GM21619 (cell line): Measurements from ENCODE around the gene TGIF2.
"Not testable (repeated sequence)": the region's sequence is repeated elsewhere in the genome, so short reads cannot be mapped to it uniquely, and the experiment has no call there.

Experiments
- ATAC-seq: cut with Tn5 transposase; IDR thresholded peaks from one replicate; pipeline ENCODE4 v1.9.1; 2021; ENCODE audit not compliant: unreplicated experiment

TGIF2 gene

DNA sequence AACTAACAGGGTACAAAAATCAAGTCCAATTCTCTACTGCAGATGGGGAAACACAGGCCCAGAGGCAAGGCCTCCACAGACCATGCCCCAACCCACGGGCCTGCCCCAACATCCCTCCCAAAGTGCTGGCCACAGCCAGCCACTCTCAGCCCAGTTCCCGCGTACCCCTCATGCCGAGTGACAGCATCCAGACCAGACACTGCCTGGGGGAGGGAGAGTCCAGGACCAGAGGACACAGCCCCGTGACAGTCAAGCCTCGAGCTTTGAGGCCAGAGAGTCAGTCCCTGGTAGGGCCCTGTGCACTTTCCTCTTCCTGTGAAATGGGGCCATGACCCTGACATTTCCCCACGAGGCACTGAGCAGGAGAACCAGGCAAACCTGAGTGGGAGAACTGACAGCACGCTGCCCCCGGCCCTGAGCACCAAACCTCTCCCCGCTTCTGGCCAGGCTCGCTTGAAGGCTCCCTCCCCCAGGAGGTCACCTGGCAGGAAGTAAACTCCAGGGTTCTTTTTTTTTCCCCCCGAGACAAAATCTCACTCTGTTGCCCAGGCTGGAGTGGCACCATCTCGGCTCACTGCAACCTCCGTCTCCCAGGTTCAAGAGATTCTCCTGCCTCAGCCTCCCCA lies 27.2 kb upstream of the TGIF2 start:
- no peak for ATAC-seq

DNA sequence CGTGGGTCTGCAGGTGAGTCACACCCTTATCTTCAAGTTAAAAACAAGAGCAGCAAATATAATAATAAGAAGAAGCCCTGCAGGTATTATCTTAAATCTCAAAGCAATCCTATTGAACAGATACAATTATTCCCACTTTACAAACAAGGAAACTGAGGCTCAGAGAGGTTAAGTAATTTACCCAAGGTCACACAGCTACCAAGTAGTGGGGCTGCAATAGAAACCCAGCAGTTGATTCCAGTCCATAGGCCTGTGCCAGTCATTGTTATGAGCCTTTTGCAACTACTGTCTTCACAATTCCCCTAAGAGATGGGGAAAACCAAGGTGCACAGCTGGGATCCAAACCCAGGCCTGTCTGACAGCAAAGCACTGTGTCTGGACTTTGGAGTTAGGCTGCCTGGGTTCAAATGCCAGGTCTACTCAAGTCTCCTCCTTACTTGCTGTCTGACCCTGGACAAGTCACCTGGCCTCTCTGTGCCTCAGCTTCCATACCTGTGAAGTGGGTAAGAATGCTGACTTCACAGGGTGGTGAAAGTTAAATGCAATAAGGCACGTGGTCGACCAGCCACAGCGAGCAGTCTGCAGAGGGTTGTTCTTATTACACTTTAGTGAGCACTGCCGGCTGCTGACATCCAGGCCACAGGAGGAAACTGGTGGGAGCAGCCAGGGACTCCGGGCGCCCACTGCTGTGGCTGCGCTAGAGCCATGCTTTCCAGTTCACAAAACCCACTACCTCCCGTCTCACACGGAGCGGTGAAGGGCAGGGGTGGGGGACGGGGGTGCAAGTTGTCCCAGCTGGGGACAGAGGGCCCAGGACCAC lies 26.0 kb upstream of the TGIF2 start:
- ATAC-seq = no peak

DNA sequence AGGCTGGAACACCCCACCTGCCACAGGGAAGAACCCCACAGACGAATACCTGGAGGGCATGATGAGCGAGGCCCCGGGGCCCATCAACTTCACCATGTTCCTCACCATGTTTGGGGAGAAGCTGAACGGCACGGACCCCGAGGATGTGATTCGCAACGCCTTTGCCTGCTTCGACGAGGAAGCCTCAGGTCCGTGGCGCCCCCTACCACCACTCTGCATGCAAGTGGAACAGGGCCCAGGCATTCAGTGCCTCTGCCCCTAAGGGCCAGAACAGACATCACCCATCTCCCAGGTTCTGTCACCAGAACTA lies 25.4 kb upstream of the TGIF2 start:
- ATAC-seq = no peak

GRCh38 chr20:36548704-36549627 lies 24.4 kb upstream of the TGIF2 start:
- ATAC-seq = no peak

- no peak for ATAC-seq
These were observed 23.8 kb upstream of the TGIF2 start for GRCh38 chr20:36549628-36549941.

- ATAC-seq = no peak
These were observed 23.2 kb upstream of the TGIF2 start for GRCh38 chr20:36549942-36550789.

DNA sequence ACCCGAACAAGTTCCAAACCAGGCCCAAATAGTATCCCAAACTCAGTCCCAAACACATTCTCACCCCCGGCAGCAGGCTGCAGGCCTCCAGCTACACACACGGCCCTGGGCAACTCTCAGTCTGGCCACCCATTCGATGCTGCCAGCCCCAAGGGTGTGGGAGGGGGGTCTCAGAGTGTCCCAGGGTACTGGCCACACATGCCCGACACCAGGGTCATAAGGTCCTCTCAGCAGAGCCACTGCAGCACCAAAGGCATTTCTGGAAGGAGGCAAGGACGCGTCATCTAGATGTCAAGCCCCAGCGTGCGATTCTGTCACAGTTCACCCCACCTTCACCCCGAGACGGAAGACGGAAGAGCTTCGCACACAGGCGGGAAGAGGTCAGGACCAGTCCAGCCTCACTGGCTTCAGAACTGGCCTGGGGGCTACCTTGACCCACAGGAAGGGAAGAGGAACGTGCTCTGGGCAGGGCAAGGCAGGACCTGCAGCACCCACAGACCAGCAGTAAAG lies 22.6 kb upstream of the TGIF2 start:
- no peak for ATAC-seq

DNA sequence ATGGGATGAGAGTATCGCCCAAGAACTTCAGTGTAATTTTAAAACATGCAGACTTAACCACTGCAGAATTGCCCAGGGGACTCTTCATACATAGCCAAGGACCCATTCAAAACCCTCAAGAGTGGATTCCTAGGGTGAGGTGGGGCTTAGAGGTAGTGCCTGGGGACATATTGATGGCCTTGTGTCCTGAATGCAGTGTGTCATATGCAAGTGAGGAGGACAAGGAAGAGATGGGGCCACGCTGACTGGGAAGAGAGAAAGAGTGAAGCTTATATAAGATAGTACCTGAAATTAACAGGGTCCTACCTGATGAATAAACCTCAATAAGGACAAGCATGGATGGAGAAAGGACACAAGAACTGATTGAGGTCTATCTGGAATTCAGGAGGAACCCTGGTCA lies 18.1 kb upstream of the TGIF2 start:
- ATAC-seq = no peak

GRCh38 chr20:36562724-36563123 lies 10.7 kb upstream of the TGIF2 start:
- ATAC-seq = no peak

DNA sequence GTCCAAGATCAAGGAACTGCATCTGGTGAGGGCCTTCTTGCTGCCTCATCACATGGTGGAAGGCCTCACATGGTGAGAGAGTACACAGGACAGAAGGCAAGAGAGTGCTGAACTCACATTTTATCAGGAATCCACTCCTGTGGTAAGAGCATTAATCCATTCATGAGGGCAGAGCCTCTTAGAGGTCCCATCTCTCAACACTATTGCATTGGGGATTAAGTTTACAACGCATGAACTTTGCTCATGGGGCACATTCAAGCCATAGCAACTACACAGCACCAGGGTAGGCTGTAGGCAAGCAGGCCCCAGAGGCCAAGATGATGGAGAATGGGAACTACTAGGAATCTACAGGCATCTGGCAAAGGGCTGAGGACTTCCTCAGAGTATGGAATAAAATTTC lies 10.0 kb upstream of the TGIF2 start:
- no peak for ATAC-seq

- not testable (repeated sequence) for ATAC-seq
These were observed 9.2 kb upstream of the TGIF2 start for GRCh38 chr20:36564078-36564725.

- ATAC-seq = not testable (repeated sequence)
These were observed 8.7 kb upstream of the TGIF2 start for GRCh38 chr20:36564726-36565121.

DNA sequence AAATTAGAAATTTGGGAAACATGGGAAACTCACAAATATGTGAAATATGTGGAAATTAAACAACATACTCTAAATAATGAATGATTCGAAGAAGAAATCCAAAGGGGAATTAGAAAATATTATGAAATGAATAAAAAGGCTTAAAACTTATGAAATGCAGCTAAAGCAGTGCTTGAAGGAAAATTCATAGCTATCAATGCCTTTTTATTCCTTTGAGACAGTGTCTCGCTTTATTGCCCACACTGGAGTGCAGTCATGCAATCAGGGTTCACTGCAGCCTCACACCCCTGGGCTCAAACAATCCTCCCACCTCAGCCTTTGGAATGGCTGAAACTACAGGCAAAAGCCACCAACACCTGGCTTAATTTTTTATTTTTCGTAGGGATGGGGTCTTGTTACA lies 7.9 kb upstream of the TGIF2 start:
- ATAC-seq = no peak

- no peak for ATAC-seq
These were observed 3.5 kb upstream of the TGIF2 start for GRCh38 chr20:36569847-36570429.

GRCh38 chr20:36571564-36572504 lies 1.6 kb upstream of the TGIF2 start:
- no peak for ATAC-seq

DNA sequence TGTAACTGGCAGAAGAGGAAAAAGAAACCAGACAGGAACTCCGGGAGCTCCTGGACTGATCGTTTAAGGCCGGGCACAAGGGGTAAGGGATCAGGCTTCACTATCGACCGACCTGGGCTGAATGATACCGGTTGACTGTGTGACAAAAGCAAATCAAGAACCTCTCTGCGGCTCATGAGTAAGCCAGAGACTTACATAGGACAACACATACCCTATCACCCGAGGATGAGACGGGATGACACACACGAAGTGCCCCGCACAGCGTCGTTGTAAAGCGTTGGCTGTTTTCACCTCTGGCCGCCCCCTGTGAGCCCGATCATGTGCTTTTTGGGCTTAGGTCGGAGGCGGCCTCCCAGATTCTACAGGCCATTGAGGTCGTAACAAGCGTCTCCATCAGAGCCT lies 695 bp upstream of the TGIF2 start:
- peak; percentile 13 for ATAC-seq

DNA sequence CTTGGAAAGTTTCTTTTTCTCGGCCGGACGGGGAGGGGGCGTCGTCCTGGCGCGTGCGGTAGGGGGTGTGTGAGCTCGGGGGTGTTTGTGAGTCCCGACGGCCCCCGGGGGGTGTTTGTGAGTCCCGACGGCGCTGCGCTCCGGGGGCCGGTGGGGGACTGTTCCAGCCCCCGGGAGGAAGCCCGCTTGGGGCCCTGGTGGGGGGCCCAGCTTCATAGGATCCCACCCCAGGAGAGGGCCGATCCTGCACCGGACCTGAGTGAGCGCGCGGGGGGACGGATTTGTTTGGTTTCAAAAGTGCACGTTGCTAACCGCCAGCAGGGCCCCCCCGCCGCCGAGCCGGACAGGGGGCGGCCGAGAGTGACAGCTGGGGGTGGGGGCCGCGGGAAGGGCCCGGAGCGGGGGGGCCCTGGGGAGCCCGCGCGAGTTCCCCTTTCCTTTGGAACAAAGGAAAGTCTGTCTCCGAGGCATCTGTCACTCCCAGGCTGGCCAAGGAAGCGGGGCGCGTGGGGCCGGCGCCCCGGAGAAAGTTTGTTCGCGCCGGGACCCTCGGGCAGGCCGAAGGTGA lies 485 bp downstream of the TGIF2 start:
- no peak for ATAC-seq

DNA sequence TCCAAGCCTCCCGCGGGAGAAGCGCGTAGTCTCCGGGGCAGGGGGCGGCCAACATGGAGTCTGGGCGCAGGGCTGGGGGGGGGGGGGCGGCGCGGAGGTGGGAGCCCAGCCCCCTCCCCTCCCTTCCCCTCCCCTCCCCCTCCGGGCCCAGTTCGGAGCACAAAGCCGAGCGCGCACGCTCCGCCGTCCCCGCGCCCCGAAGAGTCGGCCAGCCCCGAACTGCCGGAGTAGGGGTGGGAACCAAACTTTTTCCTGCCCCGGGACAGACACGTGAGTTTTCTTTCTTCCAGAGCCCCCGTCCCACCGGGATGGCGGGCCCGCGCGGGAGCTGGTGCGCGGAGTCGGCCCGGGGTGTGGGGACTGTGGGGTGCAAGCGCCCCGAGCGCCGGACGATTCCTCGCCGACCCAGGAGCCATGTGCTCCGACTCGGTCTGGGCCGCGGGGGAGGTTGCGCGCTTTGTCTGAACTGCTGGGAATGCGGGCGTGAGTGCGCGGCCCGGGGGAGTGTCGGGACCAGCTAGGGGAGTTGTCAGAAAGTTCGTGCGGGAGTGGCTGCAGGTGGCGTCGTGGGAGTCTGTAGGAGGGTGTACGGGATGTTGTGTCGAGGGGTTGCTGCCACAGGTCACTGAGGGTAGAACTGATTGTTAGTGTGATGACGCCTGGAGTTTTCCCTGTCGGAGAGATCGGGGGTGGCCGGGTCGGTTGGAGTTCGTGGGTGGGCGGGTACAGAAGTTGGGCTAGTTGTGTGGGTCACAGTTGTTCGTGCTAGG lies 1.2 kb downstream of the TGIF2 start:
- no peak for ATAC-seq
